GM12864 (cell line): ENCODE results near the gene S100A5.

Experiments
- DNase-seq: peaks from one replicate; pipeline ENCODE4 v3.0.0-alpha.2; 2011; ENCODE audit warnings: low read depth
- H3K4me3 ChIP-seq: 2 replicates; pipeline ENCODE4 v1.5.1; 2011; ENCODE audit warnings: mild to moderate bottlenecking, low read depth, low read length, control low read depth
- CTCF ChIP-seq: IDR thresholded peaks from 2 replicates; pipeline ENCODE4 v1.5.1; 2011; ENCODE audit warnings: low read depth, mild to moderate bottlenecking, moderate library complexity, low read length, control low read depth, inconsistent platforms; ENCODE audit errors: missing control alignments

S100A5 gene

GRCh38 chr1:153515504-153516394 is 25.0 kb downstream of the S100A5 start:
- DNase-seq, result no peak
- no peak for TF ChIP-seq CTCF
- H3K4me3 ChIP-seq, result no peak overlapping the region

- no peak overlapping the region for H3K4me3 ChIP-seq
- DNase-seq, result no peak
- no peak for TF ChIP-seq CTCF
These were observed 27.1 kb downstream of the S100A5 start for GRCh38 chr1:153513666-153514065.

DNA sequence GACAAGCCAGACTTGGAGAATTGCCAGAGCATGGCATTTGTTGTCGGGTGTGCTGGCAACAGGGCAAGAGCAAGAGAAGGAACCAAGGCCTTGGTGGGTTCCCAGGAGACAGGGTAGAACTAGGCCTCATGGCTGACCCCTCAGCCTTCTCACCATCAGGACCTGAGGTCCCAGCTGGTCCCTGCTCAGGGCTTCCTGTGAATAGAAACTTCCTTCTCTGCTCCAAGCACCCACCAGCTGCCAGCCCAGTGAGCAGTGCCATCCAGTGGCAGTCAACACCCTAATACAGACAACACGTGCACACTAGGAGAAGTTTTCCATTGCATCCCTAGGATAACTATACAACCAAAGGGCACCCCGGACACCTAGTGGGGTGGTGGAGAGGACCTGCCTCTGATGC is 27.7 kb downstream of the S100A5 start:
- no peak for DNase-seq
- TF ChIP-seq CTCF, result no peak
- H3K4me3 ChIP-seq, result no peak overlapping the region

GRCh38 chr1:153510984-153511410 is 29.7 kb downstream of the S100A5 start:
- peak; percentile 31 for DNase-seq
- no peak overlapping the region for H3K4me3 ChIP-seq
- peak; percentile 93 for TF ChIP-seq CTCF

GRCh38 chr1:153509729-153510354 is 30.9 kb downstream of the S100A5 start:
- no peak for DNase-seq
- TF ChIP-seq CTCF, result peak; percentile 90
- H3K4me3 ChIP-seq, result no peak overlapping the region

GRCh38 chr1:153509036-153509435 is 31.7 kb downstream of the S100A5 start:
- no peak for TF ChIP-seq CTCF
- no peak overlapping the region for H3K4me3 ChIP-seq
- DNase-seq, result no peak
